Superior temporal gyrus (tissue), 1 donor: Measurements from ENCODE around the gene RASGRP4.

ENCODE experiments used
- DNase-seq: peaks from one replicate; pipeline ENCODE4 v3.0.0-alpha.2; 2016; ENCODE audit errors: extremely low spot score

The RASGRP4 gene

GRCh38 chr19:38389101-38389925 is 36.7 kb downstream of the RASGRP4 start:
- no peak for DNase-seq

- DNase-seq, result no peak
These were observed 37.5 kb downstream of the RASGRP4 start, which contains the start of gene SPRED3 for GRCh38 chr19:38388349-38389100. SPRED3 (plus strand) TSS chr19:38388697; CDS start chr19:38390303, 1,606 bp downstream.

- peak; percentile 62 for DNase-seq
These were observed 38.3 kb downstream of the RASGRP4 start, which contains the start of gene GGN for GRCh38 chr19:38387550-38388348. GGN (minus strand) TSS chr19:38388034; CDS start chr19:38387261, 773 bp downstream.

GRCh38 chr19:38386971-38387549 is 39.0 kb downstream of the RASGRP4 start:
- DNase-seq, result no peak

- DNase-seq, result no peak
These were observed 39.6 kb downstream of the RASGRP4 start for GRCh38 chr19:38386300-38386970.

GRCh38 chr19:38385804-38386257 is 40.2 kb downstream of the RASGRP4 start:
- DNase-seq, result no peak

- no peak for DNase-seq
These were observed 40.8 kb downstream of the RASGRP4 start for GRCh38 chr19:38385057-38385803.

GRCh38 chr19:38384209-38385027 is 41.6 kb downstream of the RASGRP4 start:
- no peak for DNase-seq

- DNase-seq, result no peak
These were observed 42.3 kb downstream of the RASGRP4 start for GRCh38 chr19:38383743-38384142.

GRCh38 chr19:38383184-38383583 is 42.8 kb downstream of the RASGRP4 start:
- no peak for DNase-seq

GRCh38 chr19:38381138-38381537 is 44.9 kb downstream of the RASGRP4 start:
- DNase-seq, result no peak

- no peak for DNase-seq
These were observed 47.2 kb downstream of the RASGRP4 start for GRCh38 chr19:38378866-38379265.

GRCh38 chr19:38377052-38377451 is 49.0 kb downstream of the RASGRP4 start:
- no peak for DNase-seq

GRCh38 chr19:38376576-38376975 is 49.4 kb downstream of the RASGRP4 start:
- DNase-seq, result no peak

GRCh38 chr19:38375748-38376147 is 50.3 kb downstream of the RASGRP4 start:
- no peak for DNase-seq

- no peak for DNase-seq
These were observed 50.9 kb downstream of the RASGRP4 start for GRCh38 chr19:38375098-38375493.

GRCh38 chr19:38374332-38375097 is 51.5 kb downstream of the RASGRP4 start, which contains the start of gene PSMD8:
PSMD8 (plus strand) TSS chr19:38374571; CDS start chr19:38374602, 31 bp downstream.
- DNase-seq, result peak; percentile 100

- no peak for DNase-seq
These were observed 52.1 kb downstream of the RASGRP4 start for GRCh38 chr19:38373907-38374331.
